HCT116 (cell line): ENCODE data around the gene CCNJL. TPM values are rescaled to one million over a fixed set of nuclear protein-coding genes. Genes with fewer than 3 reads are reported as not detected.

ENCODE experiments used
- ATAC-seq: fragments of 200-7000 bp; cut with Tn5 transposase; 2 replicates; pipeline ENCODE4 v1.9.1; 2020; ENCODE audit warnings: mild to moderate bottlenecking, moderate library complexity
- Bru-seq: library from RNA; stranded (reverse); fragments of 400-500 nt; gene quantifications from one replicate; lab custom pipeline; 2021; lab: Mats Ljungman, UMichigan
- BruChase-seq, 2 experiments: library from RNA; stranded (reverse); fragments of 400-500 nt; gene quantifications; one replicate each; lab custom pipeline; 2021; lab: Mats Ljungman, UMichigan
- BruUV-seq: library from RNA; stranded (reverse); fragments of 400-500 nt; replicated peaks from 2 replicates; lab custom pipeline; 2021; lab: Mats Ljungman, UMichigan
- CTCF ChIA-PET: fragments of 300-600 bp; sonication (Branson Sonifier 250); formaldehyde crosslinking; loops from one replicate; lab custom pipeline; 2021; ENCODE audit warnings: antibody characterized with exemption; lab: Charles Lee
- POLR2A ChIA-PET: fragments of 300-600, 350-600 bp; sonication (Branson Sonifier 250); formaldehyde crosslinking; loops from one replicate; lab custom pipeline; 2021; ENCODE audit warnings: antibody characterized with exemption; lab: Charles Lee
- RAD21 ChIA-PET, 2 experiments: fragments of 300-600 bp; sonication (Branson Sonifier 250); formaldehyde crosslinking; loops; one replicate each; lab custom pipeline; 2023; ENCODE audit warnings: low total read pairs in 2 of 2; ENCODE audit not compliant: uncharacterized antibody in 2 of 2, unreplicated experiment in 2 of 2, low non-redundant PET in 1 of 2; lab: Charles Lee
- DNase-seq: peaks from one replicate; pipeline ENCODE4 v3.0.0-alpha.2; 2010; ENCODE audit warnings: low read depth, low spot score
- H2AFZ ChIP-seq: fragments of 200-600 bp; shearing (Covaris generic), sonication (generic); 2 replicates; pipeline ENCODE4 v1.6.1; 2017; ENCODE audit warnings: low read depth, mixed run types, mixed read lengths, antibody characterized with exemption, low read length; ENCODE audit not compliant: poor library complexity, severe bottlenecking
- H3K27ac ChIP-seq: 2 replicates; pipeline ENCODE4 v1.5.1; 2012; ENCODE audit warnings: low read depth, low read length
- H3K27me3 ChIP-seq: fragments of 200-600 bp; sonication (generic); 2 replicates; pipeline ENCODE4 v1.6.1; 2016; ENCODE audit warnings: mixed run types, low read length, mixed read lengths; ENCODE audit not compliant: insufficient read depth
- H3K36me3 ChIP-seq, 2 experiments: fragments of 200-500 bp in 1 of 2; fragments of 200-600 bp in 1 of 2; sonication (Bioruptor generic) in 1 of 2; sonication (generic) in 1 of 2; 2 replicates each; pipeline versions ENCODE4 v1.5.1 to v1.6.1; 2014 to 2016; ENCODE audit warnings: low read length in 2 of 2, inconsistent platforms in 1 of 2, mixed read lengths in 1 of 2, mixed run types in 1 of 2; ENCODE audit not compliant: insufficient read depth in 2 of 2, control insufficient read depth in 1 of 2
- H3K4me1 ChIP-seq, 2 experiments: fragments of 200-600 bp in 1 of 2; sonication (generic) in 1 of 2; 2 replicates each; pipeline versions ENCODE4 v1.5.1 to v1.6.1; 2012 to 2017; ENCODE audit warnings: low read length in 2 of 2, inconsistent platforms in 1 of 2, mild to moderate bottlenecking in 1 of 2, mixed read lengths in 1 of 2, mixed run types in 1 of 2, moderate library complexity in 1 of 2; ENCODE audit not compliant: insufficient read depth in 2 of 2, control insufficient read depth in 1 of 2
- H3K4me2 ChIP-seq: fragments of 200-600 bp; sonication (generic); 2 replicates; pipeline ENCODE4 v1.6.1; 2017; ENCODE audit warnings: mixed run types, low read length, mixed read lengths
- H3K4me3 ChIP-seq, 2 experiments: fragments of 200-600 bp in 1 of 2; sonication (generic) in 1 of 2; replicated peaks in 1 of 2; 2 replicates each; pipeline ENCODE4 v1.5.1; 2011 to 2016; ENCODE audit warnings: low read length in 2 of 2, control low read depth in 1 of 2, low read depth in 1 of 2, mild to moderate bottlenecking in 1 of 2, mixed read lengths in 1 of 2, mixed run types in 1 of 2
- H3K79me2 ChIP-seq: fragments of 200-600 bp; sonication (generic); 2 replicates; pipeline ENCODE4 v1.6.1; 2017; ENCODE audit warnings: mild to moderate bottlenecking, mixed run types, low read length, moderate library complexity, mixed read lengths; ENCODE audit not compliant: insufficient read depth
- H3K9ac ChIP-seq: fragments of 200-600 bp; sonication (generic); 2 replicates; pipeline ENCODE4 v1.6.1; 2016; ENCODE audit warnings: low read length, mixed read lengths
- H3K9me2 ChIP-seq: fragments of 200-600 bp; sonication (generic), shearing (Covaris generic); 2 replicates; pipeline ENCODE4 v1.6.1; 2017; ENCODE audit warnings: mixed run types, mild to moderate bottlenecking, moderate library complexity; ENCODE audit not compliant: insufficient read depth
- H3K9me3 ChIP-seq, 2 experiments: fragments of 200-500 bp in 1 of 2; fragments of 200-600 bp in 1 of 2; sonication (Bioruptor generic) in 1 of 2; sonication (generic) in 1 of 2; 2 replicates each; pipeline ENCODE4 v1.6.1; 2014 to 2017; ENCODE audit warnings: low read length in 2 of 2, mixed read lengths in 2 of 2, inconsistent platforms in 1 of 2, low read depth in 1 of 2, mild to moderate bottlenecking in 1 of 2, mixed run types in 1 of 2, moderate library complexity in 1 of 2; ENCODE audit not compliant: control insufficient read depth in 1 of 2, insufficient read depth in 1 of 2
- H4K20me1 ChIP-seq: fragments of 200-600 bp; sonication (generic), shearing (Covaris generic); 2 replicates; pipeline ENCODE4 v1.6.1; 2017; ENCODE audit warnings: mixed run types, mild to moderate bottlenecking, moderate library complexity; ENCODE audit not compliant: insufficient read depth
- ATF3 ChIP-seq: IDR thresholded peaks from 2 replicates; pipeline ENCODE4 v1.6.1; 2012
- CBX3 ChIP-seq: IDR thresholded peaks from 2 replicates; pipeline ENCODE4 v1.6.1; 2012; ENCODE audit warnings: low read depth
- CEBPB ChIP-seq: IDR thresholded peaks from 2 replicates; pipeline ENCODE4 v1.6.1; 2012; ENCODE audit warnings: low read depth
- EGR1 ChIP-seq: IDR thresholded peaks from 2 replicates; pipeline ENCODE4 v1.6.1; 2012; ENCODE audit warnings: low read depth
- ELF1 ChIP-seq: IDR thresholded peaks from 2 replicates; pipeline ENCODE4 v1.6.1; 2012; ENCODE audit warnings: low read depth, borderline replicate concordance
- EZH2 ChIP-seq: fragments of 200-600 bp; sonication (generic); IDR thresholded peaks from 2 replicates; pipeline ENCODE4 v1.6.1; 2017; ENCODE audit warnings: antibody characterized with exemption, mixed run types
- EZH2phosphoT487 ChIP-seq: fragments of 200-600 bp; IDR thresholded peaks from 2 replicates; pipeline ENCODE4 v1.6.1; 2018; ENCODE audit warnings: antibody characterized with exemption, borderline replicate concordance
- FOSL1 ChIP-seq: IDR thresholded peaks from 2 replicates; pipeline ENCODE4 v1.6.1; 2012; ENCODE audit warnings: low read depth
- JUND ChIP-seq: IDR thresholded peaks from 2 replicates; pipeline ENCODE4 v1.6.1; 2012
- MAX ChIP-seq: IDR thresholded peaks from 2 replicates; pipeline ENCODE4 v1.6.1; 2012
- POLR2A ChIP-seq: IDR thresholded peaks from 2 replicates; pipeline ENCODE4 v1.7.0; 2011; ENCODE audit warnings: borderline replicate concordance; ENCODE audit not compliant: insufficient read depth, insufficient read length; ENCODE audit errors: extremely low read depth
- POLR2AphosphoS5 ChIP-seq: IDR thresholded peaks from 2 replicates; pipeline ENCODE4 v1.6.1; 2011; ENCODE audit warnings: mild to moderate bottlenecking, low read depth, low read length, moderate library complexity
- SP1 ChIP-seq: IDR thresholded peaks from 2 replicates; pipeline ENCODE4 v1.6.1; 2012; ENCODE audit warnings: low read depth
- TCF7L2 ChIP-seq: IDR thresholded peaks from 2 replicates; pipeline ENCODE4 v1.7.0; 2011; ENCODE audit warnings: borderline replicate concordance, inconsistent platforms; ENCODE audit not compliant: insufficient read depth, insufficient read length; ENCODE audit errors: extremely low read depth
- YY1 ChIP-seq: IDR thresholded peaks from 2 replicates; pipeline ENCODE4 v1.6.1; 2011; ENCODE audit warnings: low read length, low read depth, moderate library complexity, mild to moderate bottlenecking; ENCODE audit not compliant: insufficient replicate concordance; ENCODE audit errors: extremely low read depth
- ZFX ChIP-seq: fragments of 450-650 bp; IDR thresholded peaks from 2 replicates; pipeline ENCODE4 v1.6.1; 2017
- ZNF274 ChIP-seq: fragments of 200-500 bp; sonication (Bioruptor generic); IDR thresholded peaks from 2 replicates; pipeline ENCODE4 v1.6.1; 2014; ENCODE audit warnings: mild to moderate bottlenecking, low read depth, low read length, inconsistent platforms
- intact Hi-C: fragments of 100-400 bp; cut with micrococcal nuclease; formaldehyde crosslinking; loops from 2 replicates; pipeline ENCODE4 v1.10.0; 2022
- long read RNA-seq: library from polyadenylated mRNA; unstranded; transcript quantifications from one replicate; pipeline ENCODE4 v2.0.0, GENCODE V29; 2021; ENCODE audit not compliant: unreplicated experiment
- polyA plus RNA-seq: library from polyadenylated mRNA; unstranded; fragments of >200 nt; gene quantifications from 2 replicates; pipeline ENCODE4 v1.2.1, GENCODE V29; 2012; ENCODE audit warnings: missing spikeins
- total RNA-seq: library from RNA; stranded (reverse); gene quantifications from one replicate; pipeline ENCODE4 v1.2.1, GENCODE V29; 2021; ENCODE audit not compliant: unreplicated experiment

Gene CCNJL
- total RNA-seq (2.9 TPM), Bru-seq, nascent RNA (percentile 49 among the genes with signal in this experiment), BruChase-seq, experiment 1, labeled RNA remaining after a 6-hour chase (percentile 30 among the genes with signal in this experiment), BruChase-seq, experiment 2, labeled RNA remaining after a 2-hour chase (percentile 42 among the genes with signal in this experiment)
- polyA plus RNA-seq = 3.8 and 4.7 TPM in 2 replicates
- long read RNA-seq, partial matches to known transcripts = 3 of 8 reads
- long read RNA-seq, other reads (novel, unspliced or antisense) = 4 of 8 reads

- H3K36me3 ChIP-seq = no peaks in the 10 kb centered on the region
- H3K4me3 ChIP-seq = peak within 1 kb of the TSS; percentile 58 to 71
- peak within 1 kb of the TSS; percentile 61 for H3K9ac ChIP-seq
- peaks cover 14 to 41% of the 10 kb centered on the region in 2 experiments for H3K4me1 ChIP-seq
- no peaks in the 10 kb centered on the region for H4K20me1 ChIP-seq
- no peak for DNase-seq
- H2AFZ ChIP-seq = peak within 1 kb of the TSS; percentile 53
- no peaks in the 10 kb centered on the region for H3K27me3 ChIP-seq
- ChIA-PET CTCF (no interaction called here), POLR2A (interaction anchor here (0.7 kb wide), 1 partner anchor 94 kb away, joined by 3 read pairs; no protein-coding TSS in a partner anchor), RAD21 (no interaction called here)
- no peaks in the 10 kb centered on the region for H3K9me3 ChIP-seq
- no peaks in the 10 kb centered on the region for H3K9me2 ChIP-seq
- H3K4me2 ChIP-seq = peak within 1 kb of the TSS; percentile 96
- peak within 1 kb of the TSS; percentile 29; the same call in 1 of the 2 replicates for H3K27ac ChIP-seq
- peak; percentile 70 for ATAC-seq
- intact Hi-C loops = no loop called here
- H3K79me2 ChIP-seq = no peaks in the 10 kb centered on the region
- TF ChIP-seq ZNF274 (no peak), FOSL1 (no peak), POLR2AphosphoS5 (peak; percentile 55), CEBPB (no peak), EGR1 (peak; percentile 35; the same call in 1 of the 2 replicates), ATF3 (no peak), YY1 (no peak), ELF1 (no peak), EZH2 (no peak), JUND (no peak), ZFX (no peak), EZH2phosphoT487 (no peak), TCF7L2 (peak; percentile 69), SP1 (no peak), POLR2A (no peak), MAX (peak; percentile 62; the same call in 1 of the 2 replicates), CBX3 (no peak)
- BruUV-seq = no TSS peak
Observed at GRCh38 chr5:160312134-160312959, at the start of gene CCNJL. Gene CCNJL, minus strand, starts transcription at chr5:160312564. Its CDS starts 641 bp downstream, at chr5:160311923.
